ENCODE results near the gene PRPSAP2.

The PRPSAP2 gene

GRCh38 chr17:18962494-18962815 lies 104.5 kb downstream of the PRPSAP2 start:
- no peak for TF ChIP-seq CTCF (IDR thresholded peaks at IDR 0.05; ENCODE audit: control extremely low read depth, extremely low read depth, low read depth, missing control alignments)
- no peak for DNase-seq (ENCODE audit: extremely low spot score)
- ChIA-PET POLR2A (no interaction called here), CTCF (interaction anchor here (1.4 to 3.3 kb wide), 5 partner anchors 12 to 145 kb away, joined by 3 to 78 read pairs (median 6); no protein-coding TSS in a partner anchor)

- DNase-seq (ENCODE audit: extremely low spot score) = no peak
- CTCF ChIA-PET = interaction anchor here (1.4 to 3.3 kb wide), 3 partner anchors 11 to 31 kb away, joined by 3 to 78 read pairs (median 25); no protein-coding TSS in a partner anchor
- TF ChIP-seq CTCF (IDR thresholded peaks at IDR 0.05; ENCODE audit: control extremely low read depth, extremely low read depth, low read depth, missing control alignments) = no peak
- POLR2A ChIA-PET = no interaction called here
Observed at GRCh38 chr17:18963126-18964017, 105.4 kb downstream of the PRPSAP2 start.

- CTCF ChIA-PET = no interaction called here
Observed at GRCh38 chr17:18964018-18964351, 106.1 kb downstream of the PRPSAP2 start.

GRCh38 chr17:18964550-18964949 lies 106.6 kb downstream of the PRPSAP2 start:
- no peak for DNase-seq (ENCODE audit: extremely low spot score)

More at GRCh38 chr17:18964018-18964351, 106.1 kb downstream of the PRPSAP2 start:
- no peak for TF ChIP-seq CTCF (IDR thresholded peaks at IDR 0.05; ENCODE audit: control extremely low read depth, extremely low read depth, low read depth, missing control alignments)
- DNase-seq (ENCODE audit: extremely low spot score) = no peak
- POLR2A ChIA-PET = no interaction called here

GRCh38 chr17:18965530-18966236 lies 107.8 kb downstream of the PRPSAP2 start:
- ChIA-PET POLR2A (no interaction called here), CTCF (no interaction called here)
- TF ChIP-seq CTCF (IDR thresholded peaks at IDR 0.05; ENCODE audit: control extremely low read depth, extremely low read depth, low read depth, missing control alignments) = no peak
- DNase-seq (ENCODE audit: extremely low spot score) = no peak

More at GRCh38 chr17:18964550-18964949, 106.6 kb downstream of the PRPSAP2 start:
- ChIA-PET POLR2A (no interaction called here), CTCF (no interaction called here)
- no peak for TF ChIP-seq CTCF (IDR thresholded peaks at IDR 0.05; ENCODE audit: control extremely low read depth, extremely low read depth, low read depth, missing control alignments)

GRCh38 chr17:18966831-18967624 lies 109.1 kb downstream of the PRPSAP2 start:
- CTCF ChIA-PET = no interaction called here
- DNase-seq (ENCODE audit: extremely low spot score) = no peak

More at GRCh38 chr17:18966831-18967624, 109.1 kb downstream of the PRPSAP2 start:
- POLR2A ChIA-PET = no interaction called here
- no peak for TF ChIP-seq CTCF (IDR thresholded peaks at IDR 0.05; ENCODE audit: control extremely low read depth, extremely low read depth, low read depth, missing control alignments)
